Stomach (tissue), 9 donors: Measurements from ENCODE around the gene MAP7. TPM values are rescaled to one million over a fixed set of nuclear protein-coding genes. Genes with fewer than 3 reads are reported as not detected.

Experiments
- DNase-seq, 2 donors: peaks; one replicate each; pipeline versions ENCODE4 v3.0.0 to v3.0.0-alpha.2; 2013 to 2019
- H3K27ac ChIP-seq, 5 donors: fragments of 200-600 bp in 4 of 5; sonication (generic) in 4 of 5; one replicate each; pipeline ENCODE4 v1.5.1; 2013 to 2019; ENCODE audit warnings: mild to moderate bottlenecking in 1 of 5, moderate library complexity in 1 of 5
- H3K27me3 ChIP-seq, 3 donors: fragments of 200-600 bp; sonication (generic); one replicate each; pipeline ENCODE4 v1.5.1; 2017 to 2019; ENCODE audit warnings: mixed run types in 1 of 3
- H3K36me3 ChIP-seq, 4 donors: fragments of 200-600 bp; sonication (generic); 1 replicate in 3 of 4; 2 replicates in 1 of 4; pipeline ENCODE4 v1.5.1; 2016 to 2019
- H3K4me1 ChIP-seq, 4 donors: fragments of 200-600 bp; sonication (generic); one replicate each; pipeline ENCODE4 v1.5.1; 2016 to 2019
- H3K4me3 ChIP-seq, 4 donors: fragments of 200-600 bp; sonication (generic) in 3 of 4; one replicate each; pipeline ENCODE4 v1.5.1; 2016 to 2019; ENCODE audit warnings: mild to moderate bottlenecking in 1 of 4
- H3K9me3 ChIP-seq, 4 donors: fragments of 200-600 bp; sonication (generic); one replicate each; pipeline ENCODE4 v1.5.1; 2016 to 2019
- EP300 ChIP-seq: sonication (generic); formaldehyde crosslinking; IDR thresholded peaks from one replicate; pipeline ENCODE4 v1.6.1; 2017; ENCODE audit warnings: antibody characterized with exemption
- POLR2A ChIP-seq, 4 donors: fragments of 450-650 bp; IDR thresholded peaks; one replicate each; pipeline ENCODE4 v1.6.1; 2016; ENCODE audit warnings: antibody characterized with exemption in 4 of 4, control low read depth in 2 of 4, mild to moderate bottlenecking in 1 of 4, moderate library complexity in 1 of 4
- POLR2AphosphoS5 ChIP-seq, 3 donors: sonication (generic); formaldehyde crosslinking; IDR thresholded peaks; one replicate each; pipeline ENCODE4 v1.6.1; 2016; ENCODE audit warnings: antibody characterized with exemption in 3 of 3
- WGBS, 5 donors: extraction: QIAGEN DNeasy Blood & Tissue Kit in 3 of 5; methylation state at CpG; one replicate each; pipeline versions ENCODE4 v1.1.5 to v1.1.7; 2013 to 2018; 5-methylcytosine and 5-hydroxymethylcytosine counted together
- intact Hi-C: fragments of 100-400 bp; cut with DNase I; formaldehyde crosslinking; loops from one replicate; pipeline ENCODE4 v1.15.1; 2023; ENCODE audit warnings: low total_unique reads
- polyA plus RNA-seq, 3 donors: library from polyadenylated mRNA; stranded (reverse); fragments of 200-250 nt; gene quantifications; one replicate each; pipeline ENCODE4 v1.2.3, GENCODE V29; 2013
- total RNA-seq, 5 donors: library from RNA; depleted of rRNA; stranded (reverse); fragments of >200 nt; gene quantifications; one replicate each; pipeline versions ENCODE4 v1.1.0 to v1.2.3, GENCODE V29; 2014 to 2016
- TF ChIP-seq, protein P1 (sequence below), 7 experiments: fragments of 450-650 bp in 4 of 7; fragments of 200-600 bp in 3 of 7; sonication (generic) in 3 of 7; IDR thresholded peaks; one replicate each; pipeline ENCODE4 v1.5.1; 2016 to 2019; ENCODE audit warnings: antibody characterized with exemption in 7 of 7, control low read depth in 2 of 7, mild to moderate bottlenecking in 1 of 7
- donor health status: healthy with polysubstance abuse.
- donor health status: Bipolar disorder and iron deficiency.
- donor health status: healthy.

The MAP7 gene
- total and polyA plus RNA-seq, 8 donors, result 2.3 to 28.3 (median 9.7) TPM

DNA sequence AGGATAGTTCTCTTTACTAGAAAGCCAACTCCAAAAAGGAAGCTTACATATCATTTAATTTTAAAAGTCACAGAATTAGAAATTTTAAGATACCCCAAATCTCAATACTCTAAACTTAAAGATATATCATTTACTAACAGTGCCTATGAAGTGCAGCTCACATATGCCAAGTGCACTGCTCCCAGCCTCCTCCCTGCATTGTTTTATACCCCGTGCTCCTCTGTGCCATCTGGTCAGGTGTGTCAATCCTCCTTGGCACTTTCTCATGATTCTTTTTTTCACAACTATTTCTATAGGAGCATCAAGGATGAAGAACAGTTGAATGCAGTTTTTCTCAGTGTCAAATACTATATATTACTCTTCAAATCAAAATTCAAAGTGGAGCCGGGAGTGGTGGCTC lies 8.8 kb downstream of the MAP7 start:
- 79 to 86% (median 83%) methylated on average over 2 of the region's 2 CpGs for WGBS, 5 donors
- intact Hi-C loops, result no loop called here
- no peak for DNase-seq
- H3K27me3 ChIP-seq, result no peaks in the 10 kb centered on the region
- peaks cover 0 to 4% (median 0%) of the 10 kb centered on the region in 4 donors for H3K4me1 ChIP-seq
- H3K27ac ChIP-seq, result no peak overlapping the region
- H3K9me3 ChIP-seq, result no peaks in the 10 kb centered on the region
- TF ChIP-seq POLR2A (IDR thresholded peaks at IDR 0.05), result no peak
- TF ChIP-seq, protein P1, sequence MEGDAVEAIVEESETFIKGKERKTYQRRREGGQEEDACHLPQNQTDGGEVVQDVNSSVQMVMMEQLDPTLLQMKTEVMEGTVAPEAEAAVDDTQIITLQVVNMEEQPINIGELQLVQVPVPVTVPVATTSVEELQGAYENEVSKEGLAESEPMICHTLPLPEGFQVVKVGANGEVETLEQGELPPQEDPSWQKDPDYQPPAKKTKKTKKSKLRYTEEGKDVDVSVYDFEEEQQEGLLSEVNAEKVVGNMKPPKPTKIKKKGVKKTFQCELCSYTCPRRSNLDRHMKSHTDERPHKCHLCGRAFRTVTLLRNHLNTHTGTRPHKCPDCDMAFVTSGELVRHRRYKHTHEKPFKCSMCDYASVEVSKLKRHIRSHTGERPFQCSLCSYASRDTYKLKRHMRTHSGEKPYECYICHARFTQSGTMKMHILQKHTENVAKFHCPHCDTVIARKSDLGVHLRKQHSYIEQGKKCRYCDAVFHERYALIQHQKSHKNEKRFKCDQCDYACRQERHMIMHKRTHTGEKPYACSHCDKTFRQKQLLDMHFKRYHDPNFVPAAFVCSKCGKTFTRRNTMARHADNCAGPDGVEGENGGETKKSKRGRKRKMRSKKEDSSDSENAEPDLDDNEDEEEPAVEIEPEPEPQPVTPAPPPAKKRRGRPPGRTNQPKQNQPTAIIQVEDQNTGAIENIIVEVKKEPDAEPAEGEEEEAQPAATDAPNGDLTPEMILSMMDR (IDR thresholded peaks at IDR 0.05), result no peak
- H3K4me3 ChIP-seq, result no peak overlapping the region
- H3K36me3 ChIP-seq, result no peaks in the 10 kb centered on the region

DNA sequence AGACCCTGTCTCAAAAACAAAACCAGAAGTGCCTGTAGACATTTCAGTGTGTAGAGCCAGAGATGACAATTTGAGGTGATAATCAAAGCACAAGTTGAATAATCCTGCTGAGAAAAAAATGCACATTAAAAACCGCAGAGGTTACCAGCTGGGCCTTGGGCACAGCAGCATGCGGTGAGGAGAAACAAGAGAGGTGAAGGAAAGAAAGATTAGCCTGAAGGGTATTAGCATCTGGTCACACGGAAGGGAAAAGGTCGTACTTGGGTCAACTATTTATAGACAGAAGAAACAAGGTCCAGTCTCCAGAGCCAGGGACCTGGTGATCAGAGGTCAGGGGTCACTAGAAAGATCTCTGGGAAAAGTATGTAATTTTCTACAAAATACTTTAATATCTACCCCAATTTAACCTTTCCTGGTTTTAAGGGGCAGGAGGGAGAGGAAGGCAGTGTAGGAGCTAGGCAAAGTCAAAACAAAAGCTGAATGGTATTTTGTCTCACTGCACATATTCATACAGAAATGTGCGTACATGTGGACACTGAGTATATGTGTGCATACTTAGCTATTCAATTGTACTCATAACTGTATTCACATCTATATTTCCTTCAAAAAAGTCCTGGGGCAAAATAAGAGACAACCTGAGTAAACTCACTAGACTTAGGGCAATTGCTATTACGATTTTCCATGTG lies 10.1 kb downstream of the MAP7 start:
- intact Hi-C loops, result no loop called here
- no peaks in the 10 kb centered on the region for H3K9me3 ChIP-seq
- WGBS, 5 donors, result 58 to 68% (median 68%) methylated on average over 6 of the region's 6 CpGs
- no peak for DNase-seq
- H3K27me3 ChIP-seq, result no peaks in the 10 kb centered on the region
- no peaks in the 10 kb centered on the region for H3K36me3 ChIP-seq
- H3K4me3 ChIP-seq, result no peak overlapping the region
- no peak overlapping the region for H3K27ac ChIP-seq
- TF ChIP-seq POLR2A (IDR thresholded peaks at IDR 0.05) (no peak), EP300 (no peak), POLR2AphosphoS5 (IDR thresholded peaks at IDR 0.05) (no peak)
- TF ChIP-seq, protein P1 (IDR thresholded peaks at IDR 0.05), result no peak
- H3K4me1 ChIP-seq, result peaks cover 0 to 4% (median 0%) of the 10 kb centered on the region in 4 donors

DNA sequence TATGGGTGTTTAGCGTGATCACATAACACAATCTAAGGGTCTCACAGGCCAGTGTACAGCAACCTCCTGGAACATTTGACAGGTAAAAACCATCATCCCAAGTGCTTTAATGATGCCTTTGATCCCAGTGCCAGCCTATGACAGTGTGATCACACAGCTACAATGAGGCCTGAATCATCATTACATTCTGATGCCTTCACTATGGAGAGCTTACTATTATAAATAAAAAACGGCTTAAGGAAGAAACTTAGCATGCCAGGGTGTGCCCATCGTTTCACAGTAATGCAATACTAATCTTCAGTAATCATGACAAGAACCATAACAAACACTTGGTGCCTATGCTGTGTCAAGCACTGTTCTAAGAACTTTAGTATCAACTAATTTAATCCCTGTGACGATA lies 11.4 kb downstream of the MAP7 start:
- no peaks in the 10 kb centered on the region for H3K9me3 ChIP-seq
- peaks cover 0 to 4% (median 0%) of the 10 kb centered on the region in 4 donors for H3K4me1 ChIP-seq
- no peaks in the 10 kb centered on the region for H3K36me3 ChIP-seq
- TF ChIP-seq, protein P1 (IDR thresholded peaks at IDR 0.05), result no peak
- TF ChIP-seq EP300 (no peak), POLR2AphosphoS5 (IDR thresholded peaks at IDR 0.05) (no peak), POLR2A (IDR thresholded peaks at IDR 0.05) (no peak)
- H3K27ac ChIP-seq, result no peak overlapping the region
- H3K4me3 ChIP-seq, result no peak overlapping the region
- WGBS, 5 donors, result 74 to 85% (median 76%) methylated on average over 4 of the region's 4 CpGs
- intact Hi-C loops, result no loop called here
- H3K27me3 ChIP-seq, result no peaks in the 10 kb centered on the region
- DNase-seq, result no peak

DNA sequence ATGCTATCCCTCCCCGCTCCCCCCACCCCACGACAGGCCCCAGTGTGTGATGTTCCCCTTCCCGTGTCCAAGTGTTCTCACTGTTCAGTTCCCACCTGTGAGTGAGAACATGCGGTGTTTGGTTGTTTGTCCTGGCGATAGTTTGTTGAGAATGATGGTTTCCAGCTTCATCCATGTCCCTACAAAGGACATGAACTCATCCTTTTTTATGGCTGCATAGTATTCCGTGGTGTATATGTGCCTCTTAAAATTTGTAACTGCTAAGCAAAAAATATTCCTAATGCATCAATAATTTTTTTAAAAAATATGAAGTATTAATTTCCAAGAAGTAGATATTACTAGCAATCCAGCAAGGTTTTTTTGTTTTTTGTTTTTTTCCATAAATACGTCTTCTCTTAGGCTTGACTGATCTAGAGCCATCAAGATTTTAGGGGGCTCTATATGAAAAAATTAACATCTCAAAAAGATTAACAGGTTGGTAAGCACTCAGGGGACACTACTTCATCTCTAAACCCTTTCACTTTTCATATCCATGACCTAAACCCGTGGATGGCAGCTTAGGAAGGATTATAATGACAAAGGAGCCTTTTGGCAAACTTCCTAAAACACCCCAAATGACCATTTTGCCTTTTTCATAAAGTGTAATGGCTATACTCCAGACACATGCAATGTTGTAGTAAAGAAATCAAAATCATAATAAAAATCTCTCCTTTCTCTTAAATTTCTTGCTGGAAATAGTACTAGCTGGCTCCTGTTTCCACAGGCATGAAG lies 14.2 kb downstream of the MAP7 start:
- Histone ChIP-seq H3K36me3 (no peaks in the 10 kb centered on the region), H3K27ac (no peak overlapping the region), H3K9me3 (no peaks in the 10 kb centered on the region), H3K27me3 (no peaks in the 10 kb centered on the region), H3K4me1 (peaks cover 0 to 5% (median 2%) of the 10 kb centered on the region in 4 donors), H3K4me3 (no peak overlapping the region)
- intact Hi-C loops, result no loop called here
- 91 to 94% (median 92%) methylated on average over 8 of the region's 8 CpGs for WGBS, 5 donors
- no peak for DNase-seq
- TF ChIP-seq EP300 (no peak), POLR2A (IDR thresholded peaks at IDR 0.05) (no peak), POLR2AphosphoS5 (IDR thresholded peaks at IDR 0.05) (no peak)
- TF ChIP-seq, protein P1 (IDR thresholded peaks at IDR 0.05), result no peak
